ENCODE data around the gene SLC8B1. TPM values are rescaled to one million over a fixed set of nuclear protein-coding genes. Genes with fewer than 3 reads are reported as not detected.

SLC8B1 gene
- polyA plus RNA-seq, 3 donors: 21.6 to 46.0 (median 32.4) TPM

DNA sequence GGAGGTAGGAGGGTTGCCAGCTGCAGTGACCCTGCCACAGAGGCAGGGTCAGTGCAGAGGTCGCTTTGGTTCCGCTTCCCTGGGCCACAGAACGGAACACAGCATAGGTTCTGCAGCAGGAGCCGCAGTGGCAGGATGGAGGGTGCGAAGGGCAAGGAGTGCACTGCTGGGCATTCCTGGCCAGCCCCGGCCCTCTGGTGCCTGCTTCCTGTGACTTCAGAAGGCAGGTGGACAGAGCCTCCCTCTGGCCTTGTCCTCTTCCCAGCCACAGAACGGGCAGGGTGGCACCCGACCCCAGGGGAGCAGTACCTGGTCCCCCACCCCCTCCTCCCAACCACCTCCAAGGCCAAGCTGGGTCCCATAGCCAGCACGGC, 37.7 kb downstream of the SLC8B1 start:
- H3K36me3 ChIP-seq (replicated peaks in 1 of 2; ENCODE audit: control insufficient read depth in 1 of 2, insufficient read depth in 2 of 2, low read length in 2 of 2): peaks cover 84 to 95% of the 10 kb centered on the region in 2 donors
- peaks cover 71 to 97% of the 10 kb centered on the region in 2 donors for H3K36me3 Mint-ChIP-seq

DNA sequence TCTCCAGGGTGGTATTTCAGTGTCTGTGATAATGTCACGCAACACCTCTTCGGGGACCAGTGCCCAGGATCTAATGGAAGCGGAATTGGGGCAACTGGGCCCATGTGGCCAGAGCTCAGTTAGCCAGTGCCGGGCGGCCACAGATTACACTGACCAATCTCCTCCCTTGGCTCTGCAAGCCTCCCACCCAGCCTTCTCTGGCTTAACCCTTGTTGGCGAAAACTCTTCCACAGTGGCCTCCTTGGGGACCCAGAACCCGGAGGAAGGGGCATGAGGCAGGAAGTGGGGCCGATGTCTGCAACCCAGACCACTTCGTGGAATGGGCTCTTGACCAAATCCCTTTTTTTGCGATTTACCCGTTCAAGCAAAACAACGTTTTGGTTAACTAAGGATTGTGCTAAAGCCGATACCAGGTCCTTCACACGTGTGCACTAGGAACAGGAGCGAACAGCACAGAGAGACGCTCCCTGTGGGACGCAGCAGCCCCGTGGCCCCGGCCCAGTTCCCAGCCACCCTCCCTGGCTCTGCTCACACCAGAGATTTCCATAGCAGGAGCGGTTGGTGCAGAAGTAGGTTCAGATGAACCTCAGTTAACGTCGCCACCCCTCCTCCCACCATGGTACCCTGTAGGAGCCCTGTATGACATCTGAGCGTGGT, 38.2 kb downstream of the SLC8B1 start:
- Mint-ChIP-seq H3K4me3 (no peak overlapping the region), H3K27ac (peak overlapping the region in 3 of 7 donors; percentile 49 to 54 (median 54)), H3K27me3 (ENCODE audit: low read depth in 3 of 3) (peaks cover 0 to 3% (median 0%) of the 10 kb centered on the region in 3 donors), H3K9me3 (peaks cover 0 to 3% (median 0%) of the 10 kb centered on the region in 7 donors), H3K4me1 (peaks cover 8% of the 10 kb centered on the region), H3K36me3 (peaks cover 71 to 97% of the 10 kb centered on the region in 2 donors)
- H2AFZ ChIP-seq (ENCODE audit: insufficient read depth, low read depth, low read length, poor library complexity, severe bottlenecking): no peak overlapping the region
- peaks cover 44% of the 10 kb centered on the region for H4K20me1 ChIP-seq (ENCODE audit: insufficient read depth, low read length)
- no peaks in the 10 kb centered on the region for H3K4me1 ChIP-seq (ENCODE audit: control insufficient read depth in 1 of 2, insufficient read depth in 2 of 2, low read length in 2 of 2)
- no peaks in the 10 kb centered on the region for H3K27me3 ChIP-seq (ENCODE audit: control insufficient read depth in 2 of 2, insufficient read depth in 2 of 2, low read length in 2 of 2)
- H3K36me3 ChIP-seq (replicated peaks in 1 of 2; ENCODE audit: control insufficient read depth in 1 of 2, insufficient read depth in 2 of 2, low read length in 2 of 2): peaks cover 85 to 95% of the 10 kb centered on the region in 2 donors
- no peak overlapping the region for H3K4me2 ChIP-seq (replicated peaks; ENCODE audit: extremely low read depth, low read length, poor library complexity, severe bottlenecking)
- no peak overlapping the region for H3K27ac ChIP-seq (ENCODE audit: low read depth in 1 of 2, low read length in 2 of 2)
- no peak overlapping the region for H3K4me3 ChIP-seq (replicated peaks in 1 of 3; ENCODE audit: low read depth in 2 of 3, low read length in 3 of 3)
- no peaks in the 10 kb centered on the region for H3K79me2 ChIP-seq (ENCODE audit: insufficient read depth, low read length)
- no peak for DNase-seq
- no peak overlapping the region for H3K9ac ChIP-seq (ENCODE audit: insufficient read depth, low read length, poor library complexity, severe bottlenecking)
- intact Hi-C loops (cut with micrococcal nuclease): no loop called here
- TF ChIP-seq CTCF (IDR thresholded peaks at IDR 0.05): no peak
- no peaks in the 10 kb centered on the region for H3K9me3 ChIP-seq (replicated peaks in 1 of 2; ENCODE audit: control insufficient read depth in 1 of 2, insufficient read depth in 1 of 2, low read length in 2 of 2)
- WGBS (ENCODE audit: insufficient coverage): 90% methylated on average over 17 of the region's 23 CpGs

More for the DNA sequence above, 37.7 kb downstream of the SLC8B1 start:
- H3K27ac Mint-ChIP-seq: peak overlapping the region in 4 of 7 donors; percentile 26 to 60 (median 47)
- WGBS (ENCODE audit: insufficient coverage): 100% methylated on average over 5 of the region's 9 CpGs
- Histone ChIP-seq H2AFZ (ENCODE audit: insufficient read depth, low read depth, low read length, poor library complexity, severe bottlenecking) (no peak overlapping the region), H3K79me2 (ENCODE audit: insufficient read depth, low read length) (no peaks in the 10 kb centered on the region), H3K4me1 (ENCODE audit: control insufficient read depth in 1 of 2, insufficient read depth in 2 of 2, low read length in 2 of 2) (no peaks in the 10 kb centered on the region), H3K4me2 (replicated peaks; ENCODE audit: extremely low read depth, low read length, poor library complexity, severe bottlenecking) (no peak overlapping the region), H4K20me1 (ENCODE audit: insufficient read depth, low read length) (peaks cover 47% of the 10 kb centered on the region), H3K27ac (ENCODE audit: low read depth in 1 of 2, low read length in 2 of 2) (no peak overlapping the region), H3K4me3 (replicated peaks in 1 of 3; ENCODE audit: low read depth in 2 of 3, low read length in 3 of 3) (no peak overlapping the region), H3K9ac (ENCODE audit: insufficient read depth, low read length, poor library complexity, severe bottlenecking) (no peak overlapping the region), H3K9me3 (replicated peaks in 1 of 2; ENCODE audit: control insufficient read depth in 1 of 2, insufficient read depth in 1 of 2, low read length in 2 of 2) (no peaks in the 10 kb centered on the region), H3K27me3 (ENCODE audit: control insufficient read depth in 2 of 2, insufficient read depth in 2 of 2, low read length in 2 of 2) (no peaks in the 10 kb centered on the region)
- DNase-seq: no peak
- H3K4me3 Mint-ChIP-seq: no peak overlapping the region
- no peak for TF ChIP-seq CTCF (IDR thresholded peaks at IDR 0.05)
- H3K4me1 Mint-ChIP-seq: peaks cover 8% of the 10 kb centered on the region
- intact Hi-C loops (cut with micrococcal nuclease): no loop called here
- peaks cover 0 to 3% (median 0%) of the 10 kb centered on the region in 7 donors for H3K9me3 Mint-ChIP-seq
- peaks cover 0 to 3% (median 0%) of the 10 kb centered on the region in 3 donors for H3K27me3 Mint-ChIP-seq (ENCODE audit: low read depth in 3 of 3)
